H1 (cell line): ENCODE results near the gene MAP3K10. TPM values are rescaled to one million over a fixed set of nuclear protein-coding genes. Genes with fewer than 3 reads are reported as not detected.

Experiments used
- BACH1 ChIP-seq: IDR thresholded peaks from 2 replicates; pipeline ENCODE4 v1.6.1; 2012; ENCODE audit warnings: low read length, improper control_type of control experiment
- BCL11A ChIP-seq, 2 experiments: IDR thresholded peaks; one replicate each; pipeline ENCODE4 v1.6.1; 2011; ENCODE audit warnings: low read depth in 2 of 2, low read length in 2 of 2, mild to moderate bottlenecking in 2 of 2
- CHD7 ChIP-seq: fragments of 300-600 bp; sonication (generic); IDR thresholded peaks from 2 replicates; pipeline ENCODE4 v1.7.1; 2012; ENCODE audit warnings: low read length, moderate library complexity, mild to moderate bottlenecking, inconsistent platforms; ENCODE audit not compliant: insufficient replicate concordance
- EZH2 ChIP-seq: fragments of 200-600 bp; sonication (generic); IDR thresholded peaks from 2 replicates; pipeline ENCODE4 v1.7.1; 2012; ENCODE audit warnings: low read depth, mild to moderate bottlenecking, moderate library complexity, low read length, inconsistent platforms; ENCODE audit not compliant: severe bottlenecking
- GTF2F1 ChIP-seq: IDR thresholded peaks from 2 replicates; pipeline ENCODE4 v1.6.1; 2012; ENCODE audit warnings: low read depth, low read length, improper control_type of control experiment, borderline replicate concordance
- HDAC2 ChIP-seq, 2 experiments: fragments of 300-600 bp in 1 of 2; sonication (generic) in 1 of 2; IDR thresholded peaks; 2 replicates each; pipeline ENCODE4 v1.6.1; 2011 to 2012; ENCODE audit warnings: low read depth in 2 of 2, low read length in 2 of 2, mild to moderate bottlenecking in 2 of 2, moderate library complexity in 2 of 2, borderline replicate concordance in 1 of 2, inconsistent platforms in 1 of 2
- RXRA ChIP-seq: IDR thresholded peaks from 2 replicates; pipeline ENCODE4 v1.6.1; 2011; ENCODE audit warnings: low read depth, mild to moderate bottlenecking, low read length, moderate library complexity; ENCODE audit not compliant: insufficient read depth
- SIX5 ChIP-seq: IDR thresholded peaks from 2 replicates; pipeline ENCODE4 v1.6.1; 2011; ENCODE audit warnings: mild to moderate bottlenecking, low read depth, low read length
- TAF7 ChIP-seq: optimal IDR thresholded peaks from 2 replicates; pipeline ENCODE3; 2011; ENCODE audit warnings: low read depth, mild to moderate bottlenecking, inconsistent platforms, low read length, moderate library complexity, borderline replicate concordance
- polyA plus RNA-seq, 7 experiments: library from polyadenylated mRNA; depleted of rRNA in 3 of 7; stranded (reverse) in 5 of 7; unstranded in 2 of 7; fragments of >200 nt in 5 of 7; fragments of 200-250 nt in 2 of 7; gene quantifications; 1 replicate in 5 of 7; 2 replicates in 1 of 7; 4 replicates in 1 of 7; pipeline versions ENCODE4 v1.2.1 to v1.2.3, GENCODE V29; 2011 to 2013; ENCODE audit warnings: missing spikeins in 2 of 7, mixed read lengths in 2 of 7
- total RNA-seq: library from RNA; stranded (reverse); fragmentation: NEBNext Ultra II Directional; extraction: Animal tissue kit (Norgen Biotek cat#: 25700); gene quantifications from 2 replicates; pipeline ENCODE4 v1.2.1, GENCODE V29; 2021

MAP3K10 gene
- total and polyA plus RNA-seq, 2 of the 8 experiments (the other 6 are each of a cell fraction or from before 2014, with no cell fraction given), result 4.9 to 15.9 TPM

GRCh38 chr19:40191836-40192646, 815 bp downstream of the MAP3K10 start (continued):
- no peak for TF ChIP-seq RXRA
- TF ChIP-seq GTF2F1, result no peak
- TF ChIP-seq CHD7, result no peak
- TF ChIP-seq TAF7, result no peak
- TF ChIP-seq BCL11A (IDR thresholded peaks at IDR 0.05; ENCODE audit: low read depth in 2 of 2, low read length in 2 of 2), result no peak
- no peak for TF ChIP-seq BACH1
- no peak for TF ChIP-seq EZH2
- no peak for TF ChIP-seq HDAC2 (IDR thresholded peaks at IDR 0.05; ENCODE audit: borderline replicate concordance in 1 of 2, low read depth in 2 of 2, low read length in 2 of 2)
- no peak for TF ChIP-seq SIX5
